HG03378 (cell line): ENCODE data around the gene AARSD1.
A peak's percentile ranks its signal among the peaks of the same experiment; 100 is the strongest.
"Not testable (repeated sequence)": the region's sequence is repeated elsewhere in the genome, so short reads cannot be mapped to it uniquely, and the experiment has no call there.

ENCODE experiments used
- ATAC-seq: cut with Tn5 transposase; IDR thresholded peaks from one replicate; pipeline ENCODE4 v1.9.1; 2021; ENCODE audit warnings: mild to moderate bottlenecking, moderate library complexity; ENCODE audit not compliant: unreplicated experiment

AARSD1 gene

GRCh38 chr17:42964161-42964932 lies at the start of gene AARSD1:
Gene AARSD1, minus strand, starts transcription at chr17:42964454. Its CDS starts 14 bp downstream, at chr17:42964440.
- peak; percentile 71 for ATAC-seq

- ATAC-seq = no peak
These were observed 49.0 kb upstream of the AARSD1 start for GRCh38 chr17:43013296-43013695.

GRCh38 chr17:43011728-43012472 lies 47.6 kb upstream of the AARSD1 start:
- ATAC-seq = no peak

GRCh38 chr17:43010667-43011308 lies 46.5 kb upstream of the AARSD1 start:
- no peak for ATAC-seq

- ATAC-seq = no peak
These were observed 42.6 kb upstream of the AARSD1 start, which contains the start of gene IFI35 for GRCh38 chr17:43006639-43007551. Gene IFI35, plus strand, starts transcription at chr17:43006784. Its CDS starts 164 bp downstream, at chr17:43006948.

GRCh38 chr17:43003542-43004172 lies 39.4 kb upstream of the AARSD1 start:
- ATAC-seq = no peak

- ATAC-seq = not testable (repeated sequence)
These were observed 36.6 kb upstream of the AARSD1 start for GRCh38 chr17:43000894-43001293.

- no peak for ATAC-seq
These were observed 34.8 kb upstream of the AARSD1 start for GRCh38 chr17:42999003-42999525.

GRCh38 chr17:42997984-42998938 lies 34.0 kb upstream of the AARSD1 start, which contains the start of gene RPL27:
Gene RPL27, plus strand, starts transcription at chr17:42998419. Its CDS starts 332 bp downstream, at chr17:42998751.
- peak; percentile 77 for ATAC-seq

- no peak for ATAC-seq
These were observed 33.2 kb upstream of the AARSD1 start for GRCh38 chr17:42997390-42997983.

- not testable (repeated sequence) for ATAC-seq
These were observed 29.7 kb upstream of the AARSD1 start for GRCh38 chr17:42993913-42994312.

- ATAC-seq = no peak
These were observed 28.6 kb upstream of the AARSD1 start for GRCh38 chr17:42992872-42993271.

- no peak for ATAC-seq
These were observed 27.2 kb upstream of the AARSD1 start for GRCh38 chr17:42991471-42991870.

GRCh38 chr17:42989726-42990652 lies 25.7 kb upstream of the AARSD1 start:
- ATAC-seq = no peak

- no peak for ATAC-seq
These were observed 24.9 kb upstream of the AARSD1 start for GRCh38 chr17:42989141-42989540.

- ATAC-seq = no peak
These were observed 21.0 kb upstream of the AARSD1 start for GRCh38 chr17:42985225-42985624.

- no peak for ATAC-seq
These were observed 18.0 kb upstream of the AARSD1 start for GRCh38 chr17:42982266-42982665.
